AG10803 (cell line): ENCODE data around the gene STT3B.

Experiments used
- DNase-seq: peaks from one replicate; pipeline ENCODE4 v3.0.0; 2010; ENCODE audit warnings: low read depth
- H3K4me3 ChIP-seq: 2 replicates; pipeline ENCODE4 v1.5.1; 2011; ENCODE audit warnings: mild to moderate bottlenecking, low read length, control low read depth
- TF ChIP-seq, protein P1 (sequence below): conservative IDR thresholded peaks from 2 replicates; pipeline ENCODE4 v1.5.1; 2011; ENCODE audit warnings: mild to moderate bottlenecking, low read length, control low read depth, inconsistent platforms

STT3B gene

DNA sequence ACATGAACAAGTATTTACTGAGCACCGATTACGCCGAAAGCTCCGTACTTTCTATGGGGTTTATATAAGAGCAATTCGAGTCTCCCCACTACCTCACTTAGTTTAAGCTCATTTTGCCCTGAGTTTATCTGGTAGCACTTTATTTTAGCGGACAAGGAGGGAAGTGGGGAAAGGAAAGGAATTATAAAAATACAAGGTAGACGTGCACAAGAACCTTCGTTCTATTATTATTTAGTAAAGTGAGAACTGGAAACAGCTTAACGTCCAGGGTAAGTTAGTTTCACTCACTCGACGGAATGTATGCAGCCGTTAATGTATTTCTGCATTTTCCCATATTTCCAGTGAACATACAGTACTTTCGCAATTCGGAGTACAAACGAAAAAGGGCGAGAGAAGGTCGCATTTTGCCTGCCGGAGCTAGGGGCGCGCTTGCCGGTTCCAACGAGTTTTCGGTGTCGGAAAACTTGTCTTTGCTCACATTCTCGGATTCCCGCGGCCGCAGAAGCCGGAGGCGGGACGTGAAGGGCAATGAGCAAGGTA lies 1.2 kb upstream of the STT3B start:
- TF ChIP-seq, protein P1, sequence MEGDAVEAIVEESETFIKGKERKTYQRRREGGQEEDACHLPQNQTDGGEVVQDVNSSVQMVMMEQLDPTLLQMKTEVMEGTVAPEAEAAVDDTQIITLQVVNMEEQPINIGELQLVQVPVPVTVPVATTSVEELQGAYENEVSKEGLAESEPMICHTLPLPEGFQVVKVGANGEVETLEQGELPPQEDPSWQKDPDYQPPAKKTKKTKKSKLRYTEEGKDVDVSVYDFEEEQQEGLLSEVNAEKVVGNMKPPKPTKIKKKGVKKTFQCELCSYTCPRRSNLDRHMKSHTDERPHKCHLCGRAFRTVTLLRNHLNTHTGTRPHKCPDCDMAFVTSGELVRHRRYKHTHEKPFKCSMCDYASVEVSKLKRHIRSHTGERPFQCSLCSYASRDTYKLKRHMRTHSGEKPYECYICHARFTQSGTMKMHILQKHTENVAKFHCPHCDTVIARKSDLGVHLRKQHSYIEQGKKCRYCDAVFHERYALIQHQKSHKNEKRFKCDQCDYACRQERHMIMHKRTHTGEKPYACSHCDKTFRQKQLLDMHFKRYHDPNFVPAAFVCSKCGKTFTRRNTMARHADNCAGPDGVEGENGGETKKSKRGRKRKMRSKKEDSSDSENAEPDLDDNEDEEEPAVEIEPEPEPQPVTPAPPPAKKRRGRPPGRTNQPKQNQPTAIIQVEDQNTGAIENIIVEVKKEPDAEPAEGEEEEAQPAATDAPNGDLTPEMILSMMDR: peak; percentile 39
- peak overlapping the region; percentile 84 for H3K4me3 ChIP-seq
- DNase-seq: peak; percentile 7

GRCh38 chr3:31531992-31532586 lies 636 bp upstream of the STT3B start:
- TF ChIP-seq, protein P1: 0 out of 2 replicates have a peak, but pooled peaks have one; percentile 1
- H3K4me3 ChIP-seq: peak overlapping the region; percentile 84
- DNase-seq: peak; percentile 99

DNA sequence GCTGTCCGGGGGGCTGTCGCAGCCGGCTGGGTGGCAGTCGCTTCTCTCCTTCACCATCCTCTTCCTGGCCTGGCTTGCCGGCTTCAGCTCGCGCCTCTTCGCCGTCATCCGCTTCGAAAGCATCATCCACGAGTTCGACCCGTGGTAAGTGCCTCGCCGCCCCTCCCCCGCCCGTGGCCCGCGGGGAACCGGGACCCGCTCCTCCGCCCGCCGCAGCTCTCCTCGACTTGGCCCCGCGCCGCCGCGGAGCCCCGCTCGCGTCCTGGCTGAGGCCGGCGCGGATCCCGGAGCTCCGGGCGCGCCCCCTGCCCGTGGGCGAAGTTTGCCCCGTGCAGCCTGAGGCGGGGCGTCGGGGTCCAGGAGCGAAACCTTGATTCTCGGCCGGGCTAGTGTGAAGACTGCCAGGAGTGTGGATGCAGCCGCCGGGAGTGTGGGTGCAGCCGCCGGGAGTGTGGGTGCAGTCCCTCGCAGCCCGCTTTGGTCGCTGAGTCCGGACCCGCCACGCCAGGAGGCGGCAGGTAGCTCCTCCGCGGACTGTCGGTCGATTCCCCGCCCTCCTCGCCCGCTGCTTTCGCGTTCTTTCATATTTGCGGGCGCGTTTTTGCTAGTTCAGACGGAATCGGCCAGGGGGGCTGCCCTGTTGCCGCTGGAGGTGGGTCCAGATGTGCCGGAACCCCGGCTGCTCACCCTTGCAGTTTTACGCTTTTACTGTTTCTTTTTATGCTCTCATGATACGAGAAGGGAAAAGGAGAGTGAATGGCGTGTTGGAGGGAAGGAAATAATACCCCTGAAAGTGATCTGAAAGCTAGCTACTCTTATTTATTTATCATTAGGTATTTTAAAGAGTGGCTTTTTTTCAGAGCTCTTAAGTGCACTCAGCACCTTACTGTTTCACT lies 692 bp downstream of the STT3B start:
- DNase-seq: peak; percentile 26
- H3K4me3 ChIP-seq: peak overlapping the region; percentile 82
- TF ChIP-seq, protein P1: no peak

GRCh38 chr3:31534065-31534425 lies 1.3 kb downstream of the STT3B start:
- TF ChIP-seq, protein P1: no peak
- peak overlapping the region; percentile 82 for H3K4me3 ChIP-seq
- DNase-seq: peak; percentile 16

DNA sequence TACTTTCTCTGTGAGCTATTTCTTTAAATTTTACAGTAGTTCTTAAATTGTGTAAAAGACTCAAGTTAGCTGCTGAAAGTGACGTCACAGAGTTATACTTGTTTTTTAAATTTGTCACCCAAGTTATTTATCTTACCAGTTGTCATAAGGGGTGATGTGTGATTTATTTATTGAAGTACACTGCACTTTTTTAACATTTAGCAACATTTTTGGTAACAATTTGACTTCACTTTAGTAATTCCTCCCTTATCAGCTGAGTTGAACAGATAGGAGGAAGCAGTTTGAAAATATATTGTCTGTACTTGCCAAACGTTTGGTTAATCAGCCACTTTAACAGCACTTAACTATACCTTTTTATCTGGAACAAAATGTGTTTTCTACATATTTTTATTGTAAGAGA lies 3.8 kb downstream of the STT3B start:
- DNase-seq: no peak
- no peak overlapping the region for H3K4me3 ChIP-seq

DNA sequence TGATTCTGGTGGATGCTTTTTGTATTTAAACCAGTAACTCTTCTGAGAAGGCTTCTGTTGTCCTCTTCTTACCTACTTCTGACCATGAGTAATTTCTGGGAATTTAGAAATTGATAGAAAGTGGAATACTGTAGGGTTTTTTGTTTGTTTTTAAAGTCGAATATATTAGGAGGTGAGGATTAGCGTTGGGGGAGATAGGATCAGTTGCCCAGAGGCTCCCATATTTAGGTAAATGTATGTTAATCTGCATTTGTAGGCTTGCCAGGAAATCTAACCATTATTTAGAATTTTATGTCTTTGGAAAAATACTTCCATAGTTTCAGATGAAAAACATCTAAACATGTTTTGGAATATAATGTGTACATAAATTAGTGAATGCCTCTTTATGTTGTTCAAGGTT lies 6.1 kb downstream of the STT3B start:
- H3K4me3 ChIP-seq: no peak overlapping the region
- TF ChIP-seq, protein P1: no peak
- DNase-seq: no peak

More for the DNA sequence above, 3.8 kb downstream of the STT3B start:
- TF ChIP-seq, protein P1: no peak
